Aorta (tissue), 5 donors: ENCODE data around the gene MMRN2. TPM values are rescaled to one million over a fixed set of nuclear protein-coding genes. Genes with fewer than 3 reads are reported as not detected.

Experiments used
- ATAC-seq: fragments of 200-7000 bp; cut with Tn5 transposase; one replicate; pipeline ENCODE4 v1.9.1; 2022; ENCODE audit warnings: moderate library complexity; ENCODE audit not compliant: low FRiP score
- DNase-seq, 2 donors: peaks; one replicate each; pipeline ENCODE4 v3.0.0-alpha.2; 2020
- H3K27ac ChIP-seq, 2 donors: one replicate each; pipeline ENCODE4 v1.5.1; 2013; ENCODE audit warnings: low read length in 2 of 2, mild to moderate bottlenecking in 2 of 2, moderate library complexity in 2 of 2, control low read depth in 1 of 2, inconsistent platforms in 1 of 2, low read depth in 1 of 2
- H3K27me3 ChIP-seq, 2 donors: one replicate each; pipeline ENCODE4 v1.6.1; 2013; ENCODE audit warnings: control low read depth in 1 of 2, low read length in 1 of 2, mild to moderate bottlenecking in 1 of 2, moderate library complexity in 1 of 2; ENCODE audit not compliant: insufficient read depth in 2 of 2, control insufficient read depth in 1 of 2
- H3K36me3 ChIP-seq, 2 donors: one replicate each; pipeline ENCODE4 v1.6.1; 2013; ENCODE audit warnings: control low read depth in 1 of 2, low read length in 1 of 2, mild to moderate bottlenecking in 1 of 2; ENCODE audit not compliant: insufficient read depth in 2 of 2, control insufficient read depth in 1 of 2
- H3K4me1 ChIP-seq, 2 donors: one replicate each; pipeline ENCODE4 v1.6.1; 2013; ENCODE audit warnings: low read length in 2 of 2, control low read depth in 1 of 2, mild to moderate bottlenecking in 1 of 2, moderate library complexity in 1 of 2; ENCODE audit not compliant: insufficient read depth in 2 of 2, control insufficient read depth in 1 of 2
- H3K4me3 ChIP-seq, 2 donors: one replicate each; pipeline ENCODE4 v1.5.1; 2013; ENCODE audit warnings: low read length in 2 of 2, control low read depth in 1 of 2, mild to moderate bottlenecking in 1 of 2
- H3K9me3 ChIP-seq: one replicate; pipeline ENCODE4 v1.6.1; 2013; ENCODE audit warnings: mild to moderate bottlenecking, low read length; ENCODE audit not compliant: control insufficient read depth
- WGBS, 2 donors: extraction: QIAGEN DNeasy Blood & Tissue Kit; methylation state at CpG; one replicate each; pipeline ENCODE4 v1.1.7; 2013; 5-methylcytosine and 5-hydroxymethylcytosine counted together
- intact Hi-C, 2 donors: fragments of 100-400 bp; cut with DNase I; formaldehyde crosslinking; loops; one replicate each; pipeline versions ENCODE4 v1.14.2 to v1.15.0; 2022
- polyA plus RNA-seq, 2 donors: library from polyadenylated mRNA; stranded (reverse); fragments of 200-250 nt; gene quantifications; one replicate each; pipeline ENCODE4 v1.2.3, GENCODE V29; 2013
- total RNA-seq, 2 donors: library from RNA; stranded (reverse); fragmentation: NEBNext Ultra II Directional; extraction: Animal tissue kit (Norgen Biotek cat#: 25700); gene quantifications; one replicate each; pipeline ENCODE4 v1.2.1, GENCODE V29; 2021
- donor health status: healthy with polysubstance abuse.
- donor health status: Bipolar disorder and iron deficiency.
- donor health status: DM: no; HTN: no; CAD: no.
- donor health status: DM: no; HTN: no; CAD: no.
- donor health status: DM: yes; HTN: yes; CAD: no.

The MMRN2 gene
- total and polyA plus RNA-seq, 4 donors = 0.63 to 85.6 (median 29.5) TPM

GRCh38 chr10:86899670-86900276 is 57.6 kb downstream of the MMRN2 start:
- ATAC-seq (peak; percentile 88), DNase-seq (peak in 1 of 2 donors; percentile 60)
- intact Hi-C loops = loop anchor here (2.0 to 5.0 kb wide), 4 partner anchors 142 to 192 kb away; partner anchors contain the start of gene BMPR1A (in 1 of the 2)
- no peaks in the 10 kb centered on the region for H3K27me3 ChIP-seq
- no peak overlapping the region for H3K27ac ChIP-seq
- no peaks in the 10 kb centered on the region for H3K9me3 ChIP-seq
- H3K4me3 ChIP-seq = no peak overlapping the region
- 13 to 15% methylated on average over 9 of the region's 9 CpGs for WGBS, 2 donors
- H3K4me1 ChIP-seq = no peaks in the 10 kb centered on the region
- H3K36me3 ChIP-seq = peaks cover 2 to 3% of the 10 kb centered on the region in 2 donors

- intact Hi-C loops = loop anchor here (5.0 kb wide), 2 partner anchors 142 to 182 kb away; partner anchors contain the start of gene BMPR1A (in 1 of the 2)
- Histone ChIP-seq H3K4me1 (no peaks in the 10 kb centered on the region), H3K36me3 (peaks cover 2 to 3% of the 10 kb centered on the region in 2 donors), H3K9me3 (no peaks in the 10 kb centered on the region), H3K27ac (peak overlapping the region in 1 of 2 donors; percentile 5), H3K4me3 (no peak overlapping the region), H3K27me3 (no peaks in the 10 kb centered on the region)
- no peak for DNase-seq
- 55 to 61% methylated on average over 6 of the region's 6 CpGs for WGBS, 2 donors
- ATAC-seq = peak; percentile 5
These were observed 58.3 kb downstream of the MMRN2 start for GRCh38 chr10:86899132-86899531.

DNA sequence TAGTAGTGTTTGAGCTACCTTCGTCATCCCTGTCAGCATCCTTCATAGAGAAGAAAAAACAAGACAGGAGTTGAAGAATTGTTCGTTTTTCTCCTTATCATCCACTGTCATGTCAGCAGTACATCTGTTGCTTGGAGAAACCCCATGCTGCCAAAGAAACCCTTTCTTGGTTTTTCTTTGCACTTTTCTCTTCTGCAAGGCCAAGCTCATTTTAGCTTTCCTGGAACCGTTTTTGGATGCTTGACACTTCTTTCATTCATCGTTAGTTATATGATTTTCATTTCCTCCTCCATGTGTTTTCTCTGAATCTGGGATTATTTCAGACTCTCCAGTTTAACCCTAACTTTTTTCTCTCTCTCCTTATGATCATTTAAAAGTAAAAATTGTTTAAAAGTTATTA is 58.9 kb downstream of the MMRN2 start:
- Histone ChIP-seq H3K27me3 (no peaks in the 10 kb centered on the region), H3K27ac (no peak overlapping the region), H3K9me3 (no peaks in the 10 kb centered on the region), H3K4me1 (no peaks in the 10 kb centered on the region), H3K4me3 (no peak overlapping the region), H3K36me3 (peaks cover 2 to 3% of the 10 kb centered on the region in 2 donors)
- no peak for ATAC-seq
- DNase-seq = no peak
- intact Hi-C loops = loop anchor here (5.0 kb wide), 2 partner anchors 141 to 181 kb away; partner anchors contain the start of gene BMPR1A (in 1 of the 2)
- 28% methylated on average over 4 of the region's 4 CpGs for WGBS, 2 donors

DNA sequence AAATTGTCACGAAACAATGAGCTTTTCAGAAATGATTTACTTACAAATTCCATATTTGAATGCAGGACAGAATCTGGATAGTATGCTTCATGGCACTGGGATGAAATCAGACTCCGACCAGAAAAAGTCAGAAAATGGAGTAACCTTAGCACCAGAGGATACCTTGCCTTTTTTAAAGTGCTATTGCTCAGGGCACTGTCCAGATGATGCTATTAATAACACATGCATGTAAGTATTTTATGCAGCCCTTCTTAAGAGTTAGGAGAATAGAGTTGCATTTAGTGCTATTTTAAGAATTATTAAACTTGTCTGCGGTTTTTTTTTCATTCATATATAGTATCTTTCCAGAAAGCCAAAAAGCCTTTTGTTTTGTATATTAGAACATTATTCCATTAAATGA is 67.4 kb downstream of the MMRN2 start:
- peak overlapping the region in 1 of 2 donors; percentile 67 for H3K27ac ChIP-seq
- intact Hi-C loops = no loop called here
- no peaks in the 10 kb centered on the region for H3K4me1 ChIP-seq
- no peaks in the 10 kb centered on the region for H3K27me3 ChIP-seq
- WGBS, 2 donors = 23 to 26% methylated on average over 3 of the region's 3 CpGs
- no peak overlapping the region for H3K4me3 ChIP-seq
- ATAC-seq (no peak), DNase-seq (no peak)
- peaks cover 0 to 2% of the 10 kb centered on the region in 2 donors for H3K36me3 ChIP-seq
- no peaks in the 10 kb centered on the region for H3K9me3 ChIP-seq

GRCh38 chr10:86888585-86889381 is 68.6 kb downstream of the MMRN2 start:
- H3K4me3 ChIP-seq = no peak overlapping the region
- H3K9me3 ChIP-seq = no peaks in the 10 kb centered on the region
- DNase-seq (no peak), ATAC-seq (no peak)
- intact Hi-C loops = no loop called here
- 53 to 55% methylated on average over 7 of the region's 7 CpGs for WGBS, 2 donors
- peak overlapping the region in 1 of 2 donors; percentile 67 for H3K27ac ChIP-seq
- no peaks in the 10 kb centered on the region for H3K27me3 ChIP-seq
- H3K36me3 ChIP-seq = peaks cover 0 to 2% of the 10 kb centered on the region in 2 donors
- no peaks in the 10 kb centered on the region for H3K4me1 ChIP-seq

Other genes starting within 250 kb of the MMRN2 start
- 100 to 1,000 TPM; 104 to 120 TPM for gene BMPR1A, start 201.0 kb downstream of the MMRN2 start, total RNA-seq
- gene BMPR1A, start 201.0 kb downstream of the MMRN2 start, polyA plus RNA-seq = 10 to 100 TPM; 19.3 to 22.9 TPM
- gene SNCG, start 984 bp upstream of the MMRN2 start, total RNA-seq = 100 to 1,000 TPM in 1 of 2 donors, 10 to 100 TPM in 1; 70.0 to 123 TPM
- gene SNCG, start 984 bp upstream of the MMRN2 start, polyA plus RNA-seq = 100 to 1,000 TPM in 1 of 2 donors, 10 to 100 TPM in 1; 74.0 to 209 TPM
- 100 to 1,000 TPM; 520 to 688 TPM for gene ADIRF, start 10.9 kb upstream of the MMRN2 start, total RNA-seq
- gene ADIRF, start 10.9 kb upstream of the MMRN2 start, polyA plus RNA-seq = 1,000 to 10,000 TPM in 1 of 2 donors, 100 to 1,000 TPM in 1; 715 to 1,837 TPM
- gene FAM25A, start 62.7 kb upstream of the MMRN2 start, total RNA-seq = not detected
- not detected for gene FAM25A, start 62.7 kb upstream of the MMRN2 start, polyA plus RNA-seq
- 100 to 1,000 TPM; 107 to 118 TPM for gene GLUD1, start 137.2 kb upstream of the MMRN2 start, total RNA-seq
- gene GLUD1, start 137.2 kb upstream of the MMRN2 start, polyA plus RNA-seq = 10 to 100 TPM; 71.7 to 80.9 TPM
- 10 to 100 TPM; 18.7 to 24.2 TPM for gene SHLD2, start 137.6 kb upstream of the MMRN2 start, total RNA-seq
- 10 to 100 TPM; 15.6 to 24.5 TPM for gene SHLD2, start 137.6 kb upstream of the MMRN2 start, polyA plus RNA-seq